Neural progenitor cell (in vitro differentiated cells): ENCODE results near the gene HTR3A.

ENCODE experiments used
- EZH2phosphoT487 ChIP-seq: fragments of 200-600 bp; sonication (generic); IDR thresholded peaks from 2 replicates; pipeline ENCODE4 v1.6.1; 2017; ENCODE audit warnings: antibody characterized with exemption
- TF ChIP-seq, protein P1 (sequence below): fragments of 200-600 bp; sonication (generic); IDR thresholded peaks from 2 replicates; pipeline ENCODE4 v1.5.1; 2017; ENCODE audit warnings: antibody characterized with exemption, mild to moderate bottlenecking

DNA sequence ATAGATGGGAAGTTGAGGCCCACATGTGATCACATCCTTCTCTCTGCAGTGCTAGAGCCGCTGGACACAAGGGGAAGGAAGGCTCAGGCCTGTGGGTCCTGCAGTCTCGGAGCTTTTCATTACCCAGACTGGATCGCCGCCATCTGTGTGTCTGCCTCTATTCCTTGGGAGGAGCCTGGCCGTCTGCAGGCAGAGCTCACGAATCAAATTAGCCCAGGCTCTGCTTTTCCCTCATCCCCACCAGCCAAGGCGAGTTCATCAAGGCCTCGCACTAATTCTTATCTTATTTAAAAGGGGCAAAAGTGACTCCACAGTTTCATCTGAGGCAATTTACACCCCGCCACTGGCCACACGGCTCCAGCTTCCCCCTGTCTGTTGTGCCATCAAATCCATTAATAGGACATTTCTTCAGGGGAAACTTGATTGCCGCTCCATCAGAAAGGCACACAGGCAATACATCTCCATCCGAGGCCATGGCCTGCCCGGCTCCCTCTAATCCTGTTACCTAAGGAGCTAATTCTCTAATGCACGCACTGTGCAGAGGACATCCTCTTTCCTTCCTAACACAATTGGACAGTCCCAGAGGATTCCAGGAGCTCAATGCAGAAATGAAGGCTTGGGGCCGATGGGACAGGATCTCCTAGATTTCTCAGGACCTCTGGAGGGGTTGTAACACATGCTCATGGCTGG lies 3.3 kb upstream of the HTR3A start:
- TF ChIP-seq, protein P1, sequence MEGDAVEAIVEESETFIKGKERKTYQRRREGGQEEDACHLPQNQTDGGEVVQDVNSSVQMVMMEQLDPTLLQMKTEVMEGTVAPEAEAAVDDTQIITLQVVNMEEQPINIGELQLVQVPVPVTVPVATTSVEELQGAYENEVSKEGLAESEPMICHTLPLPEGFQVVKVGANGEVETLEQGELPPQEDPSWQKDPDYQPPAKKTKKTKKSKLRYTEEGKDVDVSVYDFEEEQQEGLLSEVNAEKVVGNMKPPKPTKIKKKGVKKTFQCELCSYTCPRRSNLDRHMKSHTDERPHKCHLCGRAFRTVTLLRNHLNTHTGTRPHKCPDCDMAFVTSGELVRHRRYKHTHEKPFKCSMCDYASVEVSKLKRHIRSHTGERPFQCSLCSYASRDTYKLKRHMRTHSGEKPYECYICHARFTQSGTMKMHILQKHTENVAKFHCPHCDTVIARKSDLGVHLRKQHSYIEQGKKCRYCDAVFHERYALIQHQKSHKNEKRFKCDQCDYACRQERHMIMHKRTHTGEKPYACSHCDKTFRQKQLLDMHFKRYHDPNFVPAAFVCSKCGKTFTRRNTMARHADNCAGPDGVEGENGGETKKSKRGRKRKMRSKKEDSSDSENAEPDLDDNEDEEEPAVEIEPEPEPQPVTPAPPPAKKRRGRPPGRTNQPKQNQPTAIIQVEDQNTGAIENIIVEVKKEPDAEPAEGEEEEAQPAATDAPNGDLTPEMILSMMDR = no peak
- TF ChIP-seq EZH2phosphoT487 = no peak
